GM19238 (cell line): ENCODE results near the gene IL18RAP.

ENCODE experiments used
- DNase-seq: peaks from one replicate; pipeline ENCODE4 v3.0.0; 2011; ENCODE audit warnings: low spot score; ENCODE audit not compliant: insufficient read length

IL18RAP gene

GRCh38 chr2:102423368-102423767, 408 bp downstream of the IL18RAP start:
- no peak for DNase-seq

GRCh38 chr2:102424754-102425153, 1.8 kb downstream of the IL18RAP start:
- no peak for DNase-seq

DNA sequence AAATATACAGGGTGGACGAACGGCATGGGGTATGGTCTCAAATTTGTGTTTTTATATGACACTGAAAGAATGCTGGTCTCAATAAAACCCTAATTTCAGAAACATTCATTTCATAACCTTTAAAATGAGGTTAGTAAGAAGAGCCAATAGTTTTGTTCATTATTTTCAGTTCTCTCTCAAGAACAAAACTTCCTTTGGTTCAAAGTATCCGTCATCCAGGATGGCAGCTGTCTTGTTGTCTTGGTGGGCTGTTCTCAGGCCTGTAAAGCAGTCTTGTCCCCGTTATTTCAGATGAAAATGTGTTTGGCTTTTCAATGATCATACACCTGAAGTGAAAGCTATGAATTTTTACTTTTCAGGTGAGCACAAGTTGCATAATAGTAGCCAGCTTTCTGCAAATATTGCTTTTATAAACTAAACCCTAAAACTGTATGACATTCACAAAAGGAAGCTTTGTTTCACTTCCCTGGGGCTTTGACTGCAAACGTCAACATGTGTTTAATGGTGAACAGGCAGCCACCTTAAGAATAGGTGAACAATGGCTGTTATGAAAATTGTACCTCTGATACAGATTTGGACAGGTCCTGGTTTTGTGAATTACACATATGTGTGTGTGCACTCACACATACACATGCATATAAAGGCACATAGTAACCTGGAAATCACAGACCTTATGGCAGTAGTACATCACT, 2.6 kb downstream of the IL18RAP start:
- DNase-seq, result no peak

GRCh38 chr2:102427249-102427648, 4.3 kb downstream of the IL18RAP start:
- DNase-seq, result no peak

DNA sequence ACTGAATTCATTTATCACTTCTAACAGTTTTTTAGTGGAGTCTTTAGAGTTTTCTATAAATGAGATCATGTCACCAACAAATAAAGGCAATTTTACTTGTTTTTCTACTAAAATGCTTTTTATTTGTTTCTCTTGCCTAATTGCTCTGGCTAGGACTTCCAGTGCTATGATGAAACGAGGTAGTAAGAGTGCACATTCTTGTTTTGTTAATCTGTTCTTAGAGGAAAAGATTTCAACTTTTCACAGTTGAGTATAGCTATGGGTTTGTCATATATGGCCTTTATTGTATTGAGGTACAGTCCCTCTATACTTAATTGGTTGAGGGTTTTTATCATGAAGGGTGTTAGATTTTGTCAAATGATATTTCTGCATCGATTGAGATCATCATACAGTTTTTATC, 5.6 kb downstream of the IL18RAP start:
- no peak for DNase-seq

GRCh38 chr2:102432386-102432785, 9.4 kb downstream of the IL18RAP start:
- DNase-seq, result no peak

DNA sequence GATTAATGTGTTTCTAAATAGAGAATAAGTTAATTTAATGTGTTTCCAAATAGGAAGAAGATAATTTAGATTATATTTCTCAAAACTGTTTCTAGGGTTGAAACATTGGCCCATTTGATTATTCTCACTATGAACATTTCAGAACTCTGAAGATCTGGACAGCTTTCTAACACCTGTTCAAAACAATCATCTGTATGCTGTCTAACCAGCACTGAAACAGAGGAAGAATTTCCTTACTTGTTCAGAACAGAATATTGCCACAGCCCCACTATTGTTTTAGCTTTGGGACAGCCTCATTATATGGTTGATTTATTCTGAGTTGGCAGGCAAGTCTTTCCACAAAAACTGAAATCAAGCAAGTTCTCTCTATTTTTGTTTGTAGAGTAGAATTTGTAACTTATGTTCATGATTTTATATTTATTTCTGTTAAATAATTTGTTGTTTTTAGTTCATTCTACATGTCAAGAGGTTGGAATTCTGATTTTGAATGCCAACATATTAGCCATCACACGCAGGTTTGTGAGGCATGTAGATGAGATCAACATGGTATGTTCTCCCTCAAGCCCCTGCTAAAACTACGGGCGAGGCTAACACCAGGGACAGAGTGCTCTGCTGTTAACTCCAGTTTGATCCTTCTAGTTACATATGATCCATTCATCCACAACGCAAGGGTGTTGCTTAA, 11.2 kb downstream of the IL18RAP start:
- no peak for DNase-seq

DNA sequence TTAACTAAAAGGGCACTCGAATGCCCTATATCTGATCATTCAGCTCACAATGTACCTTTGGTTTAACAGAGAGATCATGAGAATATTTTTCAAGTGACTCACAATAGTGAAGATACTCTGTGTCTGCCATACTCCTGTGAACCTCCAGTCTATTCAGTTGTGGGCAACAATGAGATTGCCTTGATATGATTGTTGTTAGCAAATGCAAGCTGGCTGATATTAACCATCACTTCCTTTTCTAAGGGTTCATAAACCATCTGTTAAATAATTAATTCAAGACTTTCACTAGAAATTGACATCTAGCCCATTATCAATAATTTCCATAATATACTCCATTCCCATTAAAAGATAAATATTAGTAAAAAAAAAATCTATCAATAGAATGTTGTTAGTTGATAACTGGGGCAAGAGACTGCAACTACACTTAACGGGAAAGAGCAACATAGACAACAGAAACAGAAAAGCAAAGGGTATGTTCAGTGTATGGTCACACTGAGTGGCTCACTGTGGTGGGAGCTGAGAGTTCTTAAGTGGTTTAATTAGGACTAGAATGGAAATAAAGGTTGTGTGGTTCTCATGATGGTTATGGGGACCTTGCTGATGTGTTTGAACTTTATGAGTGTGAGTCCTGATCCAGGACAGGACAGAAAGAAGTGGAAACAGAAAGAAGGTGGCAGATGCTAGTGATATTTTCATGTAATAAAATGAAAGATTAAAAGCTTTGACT, 11.9 kb downstream of the IL18RAP start:
- DNase-seq, result no peak

DNA sequence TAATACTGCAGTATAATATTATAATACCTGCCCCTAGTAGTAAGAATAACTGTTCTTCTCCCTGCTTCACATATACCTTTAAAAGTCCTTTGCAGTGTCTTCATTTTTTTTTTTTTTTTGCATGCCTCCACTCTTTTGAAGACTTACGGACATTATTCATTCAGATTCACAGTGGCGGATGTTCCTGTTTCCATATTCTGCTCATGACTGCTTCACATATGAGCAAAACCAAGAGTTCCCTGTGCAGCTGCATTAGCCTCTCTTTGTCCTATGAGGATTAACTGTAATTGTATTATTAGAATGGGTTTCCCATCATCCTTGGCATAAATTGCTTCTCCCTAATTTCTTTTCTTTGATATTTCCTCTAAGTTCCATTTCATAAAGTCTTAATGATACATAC, 12.8 kb downstream of the IL18RAP start:
- no peak for DNase-seq

- DNase-seq, result no peak
These were observed 13.4 kb downstream of the IL18RAP start for GRCh38 chr2:102436323-102436722.

- DNase-seq, result no peak
These were observed 14.2 kb downstream of the IL18RAP start for GRCh38 chr2:102437122-102437521.

GRCh38 chr2:102438111-102438510, 15.2 kb downstream of the IL18RAP start:
- DNase-seq, result no peak

- DNase-seq, result no peak
These were observed 15.6 kb downstream of the IL18RAP start for GRCh38 chr2:102438578-102438977.

DNA sequence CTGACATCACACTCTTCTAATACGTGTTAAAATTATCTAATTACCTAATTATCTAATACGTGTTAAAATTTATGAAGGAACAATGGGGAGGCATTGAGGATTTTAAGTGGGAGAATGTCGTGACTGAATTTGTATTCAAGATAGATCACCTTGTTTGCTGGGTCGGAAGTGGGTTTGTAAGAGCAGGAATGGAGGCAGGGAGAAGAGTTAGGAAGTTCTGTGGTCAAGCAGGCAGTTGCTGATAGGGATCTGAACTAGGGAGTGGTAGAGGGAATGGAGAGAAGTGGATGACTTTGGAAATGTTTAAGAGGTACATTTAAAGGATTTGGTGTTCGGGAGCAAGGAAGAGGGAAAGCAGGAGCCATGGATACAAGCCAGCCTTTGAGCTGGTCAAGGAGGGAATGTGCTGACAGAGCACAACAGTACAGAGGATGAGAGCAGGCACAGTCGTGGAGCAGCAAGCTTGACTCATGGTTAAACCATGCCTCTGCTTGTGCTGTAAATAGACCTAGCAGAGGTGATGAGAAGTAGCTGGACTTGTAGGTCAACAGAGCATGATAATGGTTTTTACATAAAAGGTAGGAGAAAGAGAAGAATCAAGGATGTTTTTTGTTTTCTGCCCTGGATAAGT, 16.2 kb downstream of the IL18RAP start:
- DNase-seq, result no peak

GRCh38 chr2:102442967-102443828, 20.2 kb downstream of the IL18RAP start:
- DNase-seq, result no peak

DNA sequence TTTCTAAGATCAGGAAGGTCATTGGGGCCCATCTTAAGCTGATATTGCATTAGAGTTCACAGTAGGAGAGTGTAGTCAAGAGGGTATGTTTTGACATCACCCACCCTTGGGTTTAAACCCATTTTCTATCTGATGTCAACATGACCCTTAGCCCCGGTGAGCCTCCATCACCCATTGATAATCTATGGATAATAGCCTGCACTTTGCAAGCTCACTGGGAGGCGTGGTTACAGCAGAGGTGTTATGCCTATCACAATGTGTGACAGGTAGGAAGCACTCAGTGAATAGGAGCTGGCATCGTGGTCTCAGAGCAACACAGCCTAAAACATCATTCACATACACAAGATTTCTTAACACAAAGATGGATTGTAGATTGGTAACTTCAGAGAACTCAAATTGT, 21.3 kb downstream of the IL18RAP start:
- DNase-seq, result no peak

GRCh38 chr2:102446936-102447335, 24.0 kb downstream of the IL18RAP start:
- DNase-seq, result no peak

DNA sequence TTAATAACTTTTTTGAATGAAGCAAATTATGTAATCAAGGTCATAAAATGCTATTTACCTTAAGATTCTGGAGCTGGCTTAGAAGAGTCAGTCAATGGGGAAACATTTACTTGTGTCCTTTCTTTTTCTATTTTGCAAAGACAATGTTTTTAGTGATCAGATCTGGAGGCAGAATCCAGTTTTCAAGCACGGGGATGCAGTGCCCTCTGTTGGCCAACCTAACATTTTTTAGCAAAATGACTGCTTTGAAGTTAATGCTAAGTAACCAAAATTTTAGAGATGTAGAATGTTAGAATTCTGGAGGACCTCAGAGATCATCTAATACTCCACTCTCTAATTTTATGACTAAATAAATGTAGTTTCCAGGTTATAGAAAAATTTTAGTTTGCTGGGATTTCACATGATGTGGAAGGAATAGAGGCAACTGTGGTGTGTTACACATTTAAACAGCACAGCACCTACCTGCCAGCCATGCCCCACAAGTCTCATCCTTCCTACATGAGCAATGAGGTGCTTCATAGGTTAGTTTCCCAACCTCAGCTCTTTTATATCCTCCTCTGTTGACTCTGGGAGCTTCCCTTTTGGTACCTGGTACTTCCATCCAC, 26.5 kb downstream of the IL18RAP start:
- no peak for DNase-seq

DNA sequence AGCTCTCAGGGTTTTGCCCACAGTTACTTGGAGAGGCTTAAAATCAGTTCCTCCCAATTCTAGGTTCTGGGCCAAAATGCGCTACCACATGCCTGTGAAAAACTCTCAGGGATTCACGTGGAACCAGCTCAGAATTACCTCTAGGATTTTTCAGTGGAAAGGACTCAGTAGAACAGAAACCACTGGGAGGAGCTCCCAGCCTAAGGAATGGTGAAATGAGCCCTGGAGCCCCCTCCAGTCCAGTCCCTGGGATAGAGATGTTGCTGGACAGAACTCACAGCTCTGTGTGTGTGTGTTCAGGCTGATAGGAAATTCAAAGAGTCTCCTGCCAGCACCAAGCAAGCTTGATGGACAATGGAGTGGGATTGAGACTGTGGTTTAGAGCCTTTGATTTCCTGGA, 29.0 kb downstream of the IL18RAP start:
- DNase-seq, result no peak

GRCh38 chr2:102453501-102453900, 30.5 kb downstream of the IL18RAP start:
- no peak for DNase-seq
